Nucleus accumbens (tissue), 56 donors: Measurements from ENCODE around the gene ARMC9.
A peak's percentile ranks its signal among the peaks of the same experiment; 100 is the strongest.
"Not testable (repeated sequence)": the region's sequence is repeated elsewhere in the genome, so short reads cannot be mapped to it uniquely, and the experiment has no call there.

ENCODE experiments used
- DNase-seq, 56 donors: peaks; one replicate each; lab custom pipeline; 2025; lab: John Stamatoyannopoulos, UW

The ARMC9 gene

GRCh38 chr2:231393149-231394131 is 195.0 kb downstream of the ARMC9 start:
- DNase-seq: peak in 5 of 56 donors; percentile 13 to 49 (median 24)

- no peak for DNase-seq
These were observed 196.0 kb downstream of the ARMC9 start for GRCh38 chr2:231394211-231395141.

- DNase-seq: peak in 1 of 56 donors; percentile 44
These were observed 197.0 kb downstream of the ARMC9 start, which contains the start of gene B3GNT7 for GRCh38 chr2:231395188-231396057. TSS of gene B3GNT7 (plus strand) at chr2:231395710. CDS start at chr2:231395804, 94 bp downstream.

GRCh38 chr2:231396058-231396821 is 197.8 kb downstream of the ARMC9 start:
- peak in 2 of 56 donors; percentile 15 to 48 for DNase-seq

- no peak for DNase-seq
These were observed 198.8 kb downstream of the ARMC9 start for GRCh38 chr2:231397011-231397927.

GRCh38 chr2:231397928-231398294 is 199.5 kb downstream of the ARMC9 start:
- no peak for DNase-seq

GRCh38 chr2:231398585-231398984 is 200.2 kb downstream of the ARMC9 start:
- no peak for DNase-seq

GRCh38 chr2:231399046-231399852 is 200.8 kb downstream of the ARMC9 start:
- DNase-seq: no peak

- peak in 26 of 56 donors; percentile 21 to 72 (median 43) for DNase-seq
These were observed 201.6 kb downstream of the ARMC9 start for GRCh38 chr2:231399853-231400680.

- DNase-seq: not testable (repeated sequence)
These were observed 202.2 kb downstream of the ARMC9 start for GRCh38 chr2:231400681-231401080.

GRCh38 chr2:231401101-231401500 is 202.7 kb downstream of the ARMC9 start:
- not testable (repeated sequence) for DNase-seq

- DNase-seq: not testable (repeated sequence)
These were observed 205.2 kb downstream of the ARMC9 start for GRCh38 chr2:231403421-231404182.

- not testable (repeated sequence) for DNase-seq
These were observed 205.8 kb downstream of the ARMC9 start for GRCh38 chr2:231404183-231404578.

- not testable (repeated sequence) for DNase-seq
These were observed 207.4 kb downstream of the ARMC9 start for GRCh38 chr2:231405601-231406367.

- DNase-seq: not testable (repeated sequence)
These were observed 209.3 kb downstream of the ARMC9 start for GRCh38 chr2:231407686-231408085.
